Measurements from ENCODE around the gene KIF1C.

The KIF1C gene

DNA sequence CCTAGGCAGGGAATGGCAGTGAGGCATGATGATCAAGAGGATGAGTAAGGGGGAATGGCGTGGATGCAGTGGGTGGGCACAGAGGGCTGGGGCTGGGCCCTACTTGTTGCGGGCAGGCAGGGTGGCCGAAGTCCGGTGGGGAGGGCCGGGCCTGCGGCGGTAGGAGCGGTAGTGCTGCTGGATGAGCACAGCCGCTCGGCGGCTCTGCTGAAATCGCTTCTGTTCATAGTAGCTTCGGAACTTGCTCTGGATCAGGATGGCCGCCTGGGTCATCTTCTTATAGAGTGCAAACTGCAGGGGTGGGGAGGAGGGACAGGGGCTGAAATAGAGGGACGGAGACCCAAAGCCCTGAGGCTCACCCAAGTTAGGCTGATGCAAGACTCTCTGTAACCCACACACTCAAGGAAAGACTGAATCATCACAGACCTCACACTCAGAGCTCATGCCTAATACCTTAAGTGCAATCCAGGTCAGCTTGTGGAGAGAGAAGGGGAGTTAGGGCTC lies 28.7 kb upstream of the KIF1C start:
- no peak for DNase-seq

DNA sequence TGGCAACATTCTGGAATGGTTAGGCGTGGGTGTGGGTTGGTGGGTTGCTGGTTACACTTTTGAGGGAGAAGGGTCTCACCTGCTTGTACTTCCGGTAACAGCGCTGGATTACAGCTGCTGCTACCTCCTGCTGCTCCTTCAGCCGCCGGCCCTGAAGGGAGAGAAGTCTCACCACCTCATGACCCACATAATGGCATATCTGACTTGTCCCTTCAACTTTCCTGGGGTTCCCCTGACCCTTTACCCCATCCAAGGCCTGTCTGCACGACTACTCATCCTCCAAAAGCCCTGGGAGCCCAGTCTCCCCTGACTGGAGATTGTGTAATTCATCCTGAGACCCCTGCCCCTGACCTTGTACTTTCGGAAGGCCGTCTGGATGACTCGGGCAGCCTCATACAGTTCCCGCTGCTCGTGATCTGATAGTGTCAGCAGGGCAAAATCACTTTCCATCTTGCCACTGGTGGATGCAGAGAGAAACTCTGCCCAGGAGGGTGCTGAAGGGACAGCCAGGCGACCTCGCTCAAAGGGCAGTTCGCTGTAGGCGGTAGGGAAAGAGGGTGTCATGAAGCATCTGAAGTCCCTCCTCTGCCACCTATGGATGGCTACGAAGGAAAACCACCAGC lies 28.1 kb upstream of the KIF1C start:
- no peak for DNase-seq

DNA sequence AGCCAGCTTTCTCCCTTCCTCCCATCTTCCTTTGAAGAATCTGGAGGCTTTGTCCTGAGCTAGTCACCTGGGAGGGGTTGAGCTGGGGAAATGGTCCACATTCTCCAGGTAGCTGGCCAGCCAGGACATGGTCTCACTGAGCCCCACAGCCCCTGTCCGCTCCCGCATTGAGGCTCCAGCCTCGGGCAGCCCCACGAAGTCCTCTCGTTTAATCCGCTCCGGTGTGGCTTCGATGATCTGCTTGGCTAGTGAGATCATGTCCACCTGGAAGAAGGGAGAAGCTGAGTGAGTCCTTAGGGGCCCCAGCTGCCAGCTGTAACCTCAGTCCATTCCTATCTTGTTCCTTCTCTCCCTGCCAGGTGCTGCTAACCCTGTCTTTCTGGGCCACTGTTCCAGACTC lies 27.5 kb upstream of the KIF1C start:
- DNase-seq = no peak

- no peak for DNase-seq
Measured at GRCh38 chr17:4971826-4972225, 25.9 kb upstream of the KIF1C start.

DNA sequence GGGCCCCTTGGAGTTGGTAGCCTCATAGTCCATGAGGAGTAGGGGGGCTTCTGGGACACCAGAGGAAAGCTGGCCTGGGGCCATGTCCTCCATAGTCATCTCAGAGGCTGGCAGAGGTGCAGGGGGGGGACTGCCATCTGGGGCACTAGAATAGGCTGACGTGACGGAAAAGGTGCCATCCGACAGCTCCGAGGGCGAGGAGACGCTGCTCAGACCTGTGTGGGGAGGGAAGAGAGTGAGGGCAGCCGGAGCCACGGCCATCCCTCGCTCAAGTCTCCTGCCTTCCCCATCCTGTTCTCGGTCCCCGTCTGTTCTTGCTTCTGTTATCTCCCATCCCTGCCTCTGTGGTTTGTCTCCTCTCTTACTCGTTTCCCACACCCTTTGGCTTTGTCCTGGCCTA lies 25.4 kb upstream of the KIF1C start:
- DNase-seq = no peak

GRCh38 chr17:4972752-4973151 lies 25.0 kb upstream of the KIF1C start:
- DNase-seq = no peak

DNA sequence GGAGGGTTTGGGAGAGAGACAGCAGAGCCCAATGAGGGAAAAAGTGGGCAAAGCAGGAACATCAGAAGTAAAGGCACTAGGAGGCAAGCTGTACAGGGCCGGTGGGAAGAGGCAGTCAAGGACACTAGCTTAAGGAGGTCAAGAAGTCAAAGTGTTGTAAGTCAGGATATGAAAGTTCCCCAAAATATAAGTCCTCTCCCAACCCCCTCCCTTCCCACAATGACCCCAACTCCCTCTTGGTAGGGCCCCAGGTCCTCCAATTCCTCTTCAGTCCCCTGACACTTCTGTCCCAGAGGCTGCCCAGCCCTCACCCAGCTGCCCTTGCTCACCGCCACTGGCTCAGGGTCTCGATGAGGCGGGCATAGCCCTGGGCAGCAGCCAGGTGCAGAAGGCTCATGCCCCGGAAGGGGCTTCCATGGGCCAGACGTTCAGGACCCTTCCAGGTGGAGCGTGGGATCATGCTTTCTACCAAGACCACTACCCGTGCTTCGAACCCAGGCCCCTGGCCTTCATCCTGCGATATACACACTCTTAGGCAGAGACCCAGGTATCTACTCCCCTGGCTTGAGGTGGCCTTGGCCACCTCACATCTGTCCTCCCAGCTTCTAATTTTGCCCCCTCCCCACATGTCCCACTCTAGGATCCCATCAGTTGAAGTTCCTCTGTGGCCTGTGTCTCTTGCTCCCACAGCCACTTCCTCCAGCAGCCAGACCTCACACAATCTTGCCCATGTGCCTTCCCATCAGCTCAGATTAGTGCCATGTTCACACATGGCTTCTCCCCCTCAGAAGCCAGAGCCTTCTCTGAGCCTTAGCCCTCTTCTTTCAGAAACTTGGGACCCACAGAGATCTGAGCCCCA lies 24.3 kb upstream of the KIF1C start:
- DNase-seq = no peak

DNA sequence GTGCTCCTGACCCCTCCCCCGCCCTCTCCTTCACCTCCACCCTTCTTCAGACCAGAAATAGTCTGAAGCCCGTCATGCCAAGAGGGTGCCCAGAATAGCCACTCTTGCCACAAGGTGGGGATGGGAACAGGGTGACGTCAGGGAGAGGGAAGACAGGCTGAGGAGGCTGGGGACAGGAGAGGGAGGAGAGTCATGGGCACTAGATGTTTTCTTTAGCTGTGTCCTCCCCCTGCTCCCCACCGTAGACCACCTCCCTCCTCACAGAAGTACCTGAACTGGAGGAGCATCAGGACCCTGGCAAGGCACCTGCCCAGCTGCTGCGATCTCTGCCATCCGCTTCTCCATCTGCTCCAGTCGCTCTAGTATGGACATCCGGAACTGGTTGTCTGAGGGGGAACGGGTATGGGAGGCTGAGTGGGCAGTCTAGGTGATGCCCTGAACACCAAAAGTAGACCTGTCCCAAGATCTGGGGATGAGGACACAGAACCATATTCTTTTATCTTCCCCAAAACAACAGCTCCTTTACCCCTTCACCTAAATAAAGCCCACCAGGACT lies 23.6 kb upstream of the KIF1C start:
- no peak for DNase-seq

- no peak for DNase-seq
Measured at GRCh38 chr17:4978726-4979125, 19.0 kb upstream of the KIF1C start.

GRCh38 chr17:4980644-4981216 lies 17.0 kb upstream of the KIF1C start:
- peak; percentile 90 to 92 for DNase-seq

GRCh38 chr17:4982305-4982704 lies 15.4 kb upstream of the KIF1C start:
- no peak for DNase-seq

DNA sequence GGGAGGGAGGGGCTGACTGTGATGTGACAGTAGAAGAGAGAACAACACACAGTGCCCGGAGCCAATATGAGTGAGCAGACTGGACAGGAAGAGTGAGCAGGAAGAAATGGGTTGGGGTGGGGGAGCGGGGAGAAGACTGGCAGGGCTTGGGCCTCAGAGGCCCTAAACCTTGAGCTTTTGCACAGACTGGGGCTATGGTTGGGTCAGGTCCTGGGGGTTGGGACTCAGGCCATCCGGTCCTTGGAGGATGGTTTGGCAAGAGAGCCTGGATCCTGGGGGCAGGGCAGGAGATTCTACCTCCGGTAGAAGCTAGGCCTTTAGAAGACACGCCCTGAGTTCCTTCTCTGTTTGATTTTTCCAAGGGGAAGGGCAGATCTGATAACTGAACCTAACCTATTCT lies 11.3 kb upstream of the KIF1C start:
- no peak for DNase-seq

DNA sequence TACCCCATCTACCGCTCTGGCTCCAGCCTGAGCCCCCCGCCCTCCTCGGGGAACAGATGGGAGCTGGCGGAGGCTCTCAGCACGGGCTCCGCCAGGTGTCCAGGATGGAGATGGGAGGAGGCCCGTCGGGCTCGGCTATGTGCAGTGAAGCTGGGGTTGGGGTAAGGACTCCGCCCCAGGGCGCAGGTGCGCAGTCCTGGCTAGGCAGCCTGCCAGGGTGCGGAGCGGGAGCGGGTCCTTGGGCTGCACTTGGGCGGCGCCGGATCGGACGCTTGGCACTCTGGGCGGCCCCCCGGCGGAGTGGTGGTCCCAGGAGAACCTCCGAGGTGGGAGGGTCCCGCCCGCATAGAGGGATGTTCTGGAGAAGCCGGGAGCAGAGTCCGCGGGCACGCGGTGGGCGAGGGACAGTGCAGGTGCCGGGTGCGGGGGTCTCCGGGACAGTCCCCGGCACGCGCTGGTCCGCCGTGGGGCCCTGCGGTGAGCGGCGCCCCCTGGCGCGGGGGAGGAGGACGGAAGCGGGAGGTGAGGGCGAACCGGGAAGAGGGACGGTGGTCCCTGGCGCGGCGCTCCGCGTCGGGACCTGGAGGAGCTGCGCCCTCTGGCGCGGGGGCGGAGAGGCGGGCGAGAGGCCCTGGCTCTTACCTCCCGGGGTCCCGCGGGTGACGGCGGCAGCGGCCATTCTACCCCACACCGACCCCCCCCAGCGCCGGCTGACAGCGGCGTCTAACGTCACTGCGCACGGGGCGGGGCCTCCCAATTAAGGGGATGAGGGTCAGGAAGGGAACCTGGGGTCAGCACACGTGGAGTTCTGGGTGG lies 10.6 kb upstream of the KIF1C start, which contains the start of gene CAMTA2:
Gene CAMTA2 (minus strand): TSS at position 725 of the 816 bp plus-strand sequence. CDS start 1,453 bp downstream, outside the sequence.
- DNase-seq = peak; percentile 63 to 86

GRCh38 chr17:4987767-4988567 lies 9.8 kb upstream of the KIF1C start:
- DNase-seq = no peak

- no peak for DNase-seq
Measured at GRCh38 chr17:4994081-4994595, 3.6 kb upstream of the KIF1C start.

GRCh38 chr17:4998027-4998731 lies 429 bp downstream of the KIF1C start:
- no peak for DNase-seq

DNA sequence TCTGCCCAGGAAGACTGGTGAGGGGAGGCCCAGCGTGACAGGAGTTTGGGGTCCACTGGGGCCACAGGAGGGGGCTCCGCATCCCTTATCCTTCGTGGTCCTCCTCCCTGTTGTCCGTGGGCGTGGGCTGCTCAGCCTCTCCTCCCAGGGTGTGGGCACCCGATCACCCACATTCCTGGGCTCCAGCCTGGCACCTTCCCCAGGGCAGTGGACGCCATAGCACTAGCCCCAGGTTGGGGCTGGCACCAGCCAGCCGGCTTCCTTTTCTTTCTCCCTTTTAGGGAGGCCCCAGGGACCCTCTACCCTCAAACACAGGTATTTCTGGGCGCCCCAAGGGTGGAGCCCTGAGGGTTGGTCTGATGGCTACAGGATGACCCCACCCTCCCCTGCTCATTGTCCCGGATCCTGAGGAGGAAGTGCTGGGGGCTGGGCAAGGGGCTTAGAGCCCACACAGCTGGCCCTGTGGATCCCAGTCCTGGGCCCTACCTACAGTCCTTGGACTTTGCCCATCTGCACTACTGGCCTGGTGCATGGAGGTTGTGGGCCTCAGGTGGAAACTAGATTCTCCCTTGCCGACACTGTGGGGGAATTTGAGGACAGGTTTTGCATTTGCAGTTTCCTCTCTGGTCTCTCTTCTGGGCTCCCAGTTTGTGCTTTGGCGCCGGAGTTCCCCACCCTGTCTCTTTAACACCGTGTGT lies 1.1 kb downstream of the KIF1C start:
- peak; percentile 20 to 30 for DNase-seq

DNA sequence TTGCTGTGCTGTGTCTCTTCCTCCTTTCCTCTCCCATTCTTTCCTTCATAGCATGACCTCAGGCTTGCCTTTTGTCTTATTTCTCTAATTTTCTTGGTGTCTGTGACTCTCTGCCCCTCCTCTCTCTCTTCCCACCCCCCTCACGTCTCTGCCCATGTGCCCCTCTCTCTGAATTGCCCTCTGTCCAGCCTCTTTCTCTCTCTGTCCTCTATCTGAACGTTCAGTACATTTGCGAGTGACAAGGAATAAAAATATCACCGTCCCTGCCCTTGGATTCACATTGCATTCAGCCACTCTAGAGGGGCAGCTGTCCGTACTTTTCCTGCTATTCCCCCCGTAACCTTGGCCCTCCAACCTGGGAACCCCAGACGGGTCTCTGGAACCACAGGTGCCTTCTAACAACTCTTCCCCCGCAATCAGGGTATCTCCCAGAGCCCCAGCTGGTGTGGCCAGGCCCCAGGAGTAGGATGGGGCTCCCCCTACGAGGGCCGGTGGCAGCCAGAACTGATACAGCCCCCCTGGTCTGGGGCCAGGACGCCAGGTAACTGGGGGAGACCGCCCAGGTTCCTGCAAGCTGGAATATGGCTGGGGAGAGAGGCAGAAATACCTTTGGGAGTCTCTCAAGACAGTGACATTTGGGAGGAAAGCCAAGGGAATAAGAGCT lies 1.8 kb downstream of the KIF1C start:
- no peak for DNase-seq

DNA sequence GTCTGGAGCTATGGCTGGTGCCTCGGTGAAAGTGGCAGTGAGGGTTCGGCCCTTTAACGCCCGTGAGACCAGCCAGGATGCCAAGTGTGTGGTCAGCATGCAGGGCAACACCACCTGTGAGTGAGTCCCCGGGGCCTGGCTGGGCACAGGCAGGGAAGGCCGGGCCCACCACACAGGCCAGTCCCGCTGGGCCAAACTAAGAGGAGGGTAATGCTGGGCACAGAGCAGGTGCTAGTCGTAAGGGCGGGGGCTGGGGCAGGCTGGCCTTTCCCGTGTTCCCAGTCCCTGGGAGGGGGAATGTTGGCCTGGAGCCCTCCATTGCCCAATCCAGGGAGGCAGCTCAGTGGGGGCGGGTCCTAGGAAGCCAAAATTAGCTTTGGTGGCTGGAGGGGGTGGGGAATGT lies 2.5 kb downstream of the KIF1C start:
- DNase-seq = no peak

Data from NCI-H526 (cell line).